ENCODE results near the gene MFSD6L.

The MFSD6L gene

DNA sequence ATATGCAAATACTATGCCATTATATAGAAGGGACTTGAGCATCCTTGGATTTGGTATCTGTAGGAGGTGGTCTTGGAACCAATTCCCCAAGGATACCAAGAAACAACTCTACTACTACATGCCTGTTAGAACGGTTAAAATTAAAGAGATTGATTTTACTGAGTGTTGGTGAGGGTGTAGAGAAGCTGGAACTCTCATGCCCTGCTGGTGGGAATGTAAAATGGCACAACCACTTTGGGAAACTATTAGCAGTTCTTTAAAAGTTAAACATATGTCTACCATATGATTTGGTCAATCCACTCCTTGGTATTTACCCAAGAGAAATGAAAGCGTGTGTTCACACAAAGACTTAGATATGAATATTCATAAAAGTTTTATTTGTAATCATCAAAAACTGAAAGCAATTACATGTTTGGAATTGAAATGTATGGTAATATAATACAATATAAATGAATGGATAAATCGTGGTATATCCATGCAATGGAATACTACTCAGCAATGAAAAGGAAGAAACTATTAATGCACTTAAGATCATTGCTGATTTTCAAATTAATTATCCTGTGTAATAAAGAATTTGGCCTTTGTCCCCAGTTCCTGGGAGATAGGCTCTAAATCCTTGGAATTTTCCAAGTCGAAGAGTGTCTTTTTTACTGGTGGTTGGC lies 7.8 kb downstream of the MFSD6L start:
- FAIRE-seq, result no peak

GRCh38 chr17:8789743-8790142 lies 9.4 kb downstream of the MFSD6L start:
- no peak for FAIRE-seq

- FAIRE-seq, result no peak
Measured at GRCh38 chr17:8788998-8789397, 10.2 kb downstream of the MFSD6L start.

GRCh38 chr17:8785547-8786413 lies 13.4 kb downstream of the MFSD6L start:
- FAIRE-seq, result no peak

- no peak for FAIRE-seq
Measured at GRCh38 chr17:8782176-8782575, 17.0 kb downstream of the MFSD6L start.

DNA sequence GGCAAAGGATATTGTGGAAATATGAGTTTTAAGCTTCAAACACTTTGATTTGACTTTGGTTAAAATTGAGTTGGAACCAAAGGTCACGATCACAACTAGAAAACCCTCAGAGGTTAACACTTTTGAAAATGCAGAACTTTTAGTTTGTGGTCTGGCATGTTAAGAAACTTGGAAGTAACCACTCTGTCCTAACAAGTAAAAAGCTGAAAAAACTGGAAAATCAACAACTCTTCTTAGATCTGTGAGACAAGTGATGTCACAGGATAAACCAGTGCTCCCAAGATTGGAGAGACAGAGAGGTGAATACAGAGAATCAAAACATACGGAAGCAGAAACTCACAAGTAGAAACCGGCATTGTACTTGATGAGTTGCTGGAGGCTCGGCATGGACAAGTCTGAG lies 17.4 kb downstream of the MFSD6L start:
- FAIRE-seq, result no peak

- no peak for FAIRE-seq
Measured at GRCh38 chr17:8776881-8777280, 22.3 kb downstream of the MFSD6L start.

DNA sequence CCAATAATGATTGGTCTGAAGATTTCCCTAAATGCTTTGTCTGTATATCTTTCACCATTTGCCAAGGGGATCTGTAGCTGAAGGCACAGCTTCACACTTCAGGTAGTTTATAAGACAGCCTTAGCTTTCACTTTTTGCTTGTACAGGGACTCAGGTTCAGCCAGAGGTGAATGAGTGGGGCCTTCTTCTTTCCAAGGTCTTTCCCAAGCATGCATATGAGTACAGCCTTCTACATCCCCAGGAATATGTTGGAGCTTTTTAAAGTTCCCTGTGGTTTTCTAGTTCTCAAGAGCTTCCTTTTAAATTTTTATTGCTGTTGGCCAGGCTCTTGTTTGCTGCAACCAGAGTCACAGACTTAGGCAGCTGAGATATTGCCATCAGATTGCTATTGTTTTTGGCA lies 22.9 kb downstream of the MFSD6L start:
- FAIRE-seq, result no peak

DNA sequence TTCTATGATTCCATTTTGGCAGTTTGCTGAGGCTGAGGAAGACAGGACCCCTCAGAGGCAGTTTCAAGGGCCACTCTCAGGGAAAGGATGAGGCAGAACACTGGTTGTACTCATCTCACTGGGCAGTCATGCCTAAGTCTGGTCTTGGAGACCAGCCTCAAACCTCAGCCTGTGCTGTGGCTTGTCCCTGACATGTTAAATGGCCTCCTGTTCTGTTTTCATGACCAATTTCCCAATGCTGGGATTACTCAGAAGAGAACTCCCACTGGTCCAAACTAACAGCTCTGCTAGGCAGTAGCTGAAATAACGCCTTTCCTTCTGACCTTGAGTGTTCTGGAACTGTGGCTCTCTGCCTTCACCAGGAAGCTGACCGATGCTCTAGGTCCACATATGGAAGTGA lies 32.4 kb downstream of the MFSD6L start:
- no peak for FAIRE-seq

DNA sequence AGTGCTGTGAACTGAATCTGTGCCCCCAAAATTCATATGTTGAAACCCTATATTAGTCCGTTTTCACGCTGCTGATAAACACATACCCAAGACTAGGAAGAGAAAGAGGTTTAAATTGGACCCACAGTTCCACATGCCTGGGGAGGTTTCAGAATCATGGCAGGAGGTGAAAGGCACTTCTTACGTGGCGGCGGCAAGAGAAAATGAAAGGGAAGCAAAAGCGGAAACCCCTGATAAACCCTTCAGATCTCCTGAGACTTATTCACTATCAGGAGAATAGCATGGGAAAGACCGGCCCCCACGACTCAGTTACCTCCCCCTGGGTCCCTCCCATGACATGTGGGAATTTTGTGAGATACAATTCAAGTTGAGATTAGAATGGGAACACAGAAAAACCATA lies 37.2 kb downstream of the MFSD6L start:
- FAIRE-seq, result no peak

DNA sequence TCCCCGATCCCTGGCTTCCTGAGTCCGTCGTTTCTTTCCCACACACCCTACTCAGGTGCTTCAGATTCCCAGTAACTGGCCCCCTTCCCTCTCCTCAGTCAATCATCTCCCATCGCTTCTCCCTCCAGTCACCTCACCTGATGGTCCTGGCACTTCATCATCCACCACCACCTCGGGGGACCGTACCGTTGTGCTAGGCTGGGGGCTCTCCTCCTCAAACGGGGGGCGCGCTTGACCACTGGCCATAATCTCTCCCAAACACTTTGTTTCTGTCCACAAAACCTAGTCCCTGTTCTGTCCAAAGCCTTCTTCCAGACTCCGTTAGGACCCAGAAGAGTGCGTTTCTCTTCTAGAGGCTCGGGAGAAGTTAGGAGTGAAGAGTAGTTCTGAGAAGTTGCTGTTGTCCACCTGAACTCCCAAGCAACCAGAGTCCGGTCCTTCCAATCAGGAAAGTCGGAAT lies 41.0 kb downstream of the MFSD6L start, which contains the start of gene SPDYE4:
Gene SPDYE4 (minus strand): TSS at position 410 of the 460 bp plus-strand sequence. CDS start 164 bp downstream, at position 246.
- FAIRE-seq, result no peak

- FAIRE-seq, result no peak
Measured at GRCh38 chr17:8757189-8757588, 42.0 kb downstream of the MFSD6L start.

DNA sequence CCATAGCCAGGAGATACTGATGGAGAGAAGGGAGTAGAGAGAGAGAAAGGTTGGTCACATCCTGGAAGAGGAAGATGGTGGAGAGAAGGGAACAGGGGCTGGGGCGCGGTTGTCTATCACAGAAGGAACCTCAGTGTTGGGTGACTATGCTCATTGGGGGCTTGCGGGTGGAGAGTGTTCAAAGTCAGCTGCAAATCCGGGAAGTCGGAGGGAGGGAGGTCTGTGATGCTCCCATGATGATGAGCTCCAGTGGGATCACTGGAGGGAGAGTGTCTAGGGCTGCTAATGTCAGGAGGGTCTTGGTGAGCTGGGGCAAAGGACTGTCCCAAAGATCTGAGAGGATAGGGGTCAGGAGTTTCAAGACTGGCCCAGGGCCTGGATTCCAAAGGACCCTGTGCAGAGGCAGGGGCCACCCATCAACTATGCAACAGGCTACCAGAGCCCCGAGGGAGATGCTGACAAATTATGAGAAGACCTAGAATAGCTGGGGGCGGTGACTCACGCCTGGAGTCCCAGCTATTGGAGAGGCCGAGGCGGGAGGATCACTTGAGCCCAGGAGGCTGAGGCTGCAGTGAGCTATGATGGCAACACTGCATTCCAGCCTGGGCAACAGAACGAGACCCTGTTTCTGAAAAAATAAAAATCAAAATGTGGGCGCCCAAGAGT lies 43.4 kb downstream of the MFSD6L start:
- no peak for FAIRE-seq

DNA sequence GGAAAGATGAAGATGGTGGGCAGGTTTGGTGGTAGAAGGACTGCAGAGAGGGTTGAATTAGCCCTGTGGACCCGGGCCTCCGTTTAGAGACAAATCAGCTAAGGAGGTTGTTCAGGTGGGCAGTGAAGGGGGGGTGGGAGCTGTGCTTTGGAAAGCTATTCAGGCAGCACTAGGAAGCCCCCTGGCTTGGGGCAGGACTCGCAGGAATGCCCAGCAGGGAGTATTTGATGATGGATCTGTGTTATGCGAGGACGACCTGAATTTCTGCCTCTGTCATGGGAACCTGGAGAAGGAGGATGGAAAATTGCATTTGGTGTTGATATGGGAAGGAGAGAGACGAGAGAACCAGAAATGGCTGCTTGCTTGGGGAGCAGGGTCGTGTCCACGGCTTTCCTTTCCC lies 44.3 kb downstream of the MFSD6L start:
- no peak for FAIRE-seq

GRCh38 chr17:8753976-8754440 lies 45.2 kb downstream of the MFSD6L start:
- FAIRE-seq, result no peak

- FAIRE-seq, result no peak
Measured at GRCh38 chr17:8753136-8753975, 45.8 kb downstream of the MFSD6L start.

DNA sequence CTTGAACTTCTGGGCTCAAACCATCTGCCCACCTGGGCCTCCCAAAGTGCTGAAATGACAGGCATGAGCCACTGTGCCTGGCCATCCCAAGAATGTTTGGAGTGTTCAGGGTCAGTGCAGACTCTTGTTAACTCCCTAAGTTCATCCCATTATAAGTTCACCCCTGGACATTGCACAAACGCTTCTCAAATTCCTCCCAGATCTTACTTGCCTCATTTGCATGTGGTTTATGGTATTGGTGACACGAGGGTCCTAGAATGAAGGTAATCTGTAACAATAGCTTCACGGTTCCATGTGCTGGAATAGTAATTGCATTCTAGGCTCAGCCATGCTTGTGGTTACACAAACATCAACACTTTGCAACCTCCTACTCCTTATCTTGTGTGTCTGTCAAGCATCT lies 49.5 kb downstream of the MFSD6L start:
- no peak for FAIRE-seq

DNA sequence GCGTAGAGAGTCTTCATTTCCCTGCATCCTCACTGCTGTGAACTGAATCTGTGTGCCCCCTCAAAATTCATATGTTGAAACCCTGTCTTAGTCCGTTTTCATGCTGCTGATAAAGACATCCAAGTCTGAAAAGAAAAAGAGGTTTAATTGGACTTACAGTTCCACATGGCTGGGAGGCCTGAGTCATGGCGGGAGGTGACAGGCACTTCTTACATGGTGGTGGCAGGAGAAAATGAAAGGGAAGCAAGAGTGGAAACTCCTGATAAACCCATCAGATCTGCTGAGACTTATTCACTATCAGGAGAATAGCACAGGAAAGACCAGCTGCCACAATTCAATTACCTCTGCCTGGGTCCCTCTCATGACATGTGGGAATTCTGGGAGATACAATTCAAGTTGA lies 51.4 kb downstream of the MFSD6L start:
- FAIRE-seq, result no peak
